A673 (cell line): ENCODE data around the gene CAPG. TPM values are rescaled to one million over a fixed set of nuclear protein-coding genes. Genes with fewer than 3 reads are reported as not detected.

Experiments used
- BruUV-seq: library from RNA; stranded (reverse); fragments of 400-500 nt; replicated peaks from 2 replicates; lab custom pipeline; 2021; lab: Mats Ljungman, UMichigan
- CTCF ChIA-PET: fragments of 300-600 bp; sonication (Branson Sonifier 250); formaldehyde crosslinking; loops from one replicate; lab custom pipeline; 2022; ENCODE audit warnings: antibody characterized with exemption; lab: Charles Lee
- POLR2A ChIA-PET: fragments of 300-600 bp; sonication (Branson Sonifier 250); formaldehyde crosslinking; loops from one replicate; lab custom pipeline; 2022; ENCODE audit warnings: antibody characterized with exemption; ENCODE audit not compliant: low non-redundant PET; lab: Charles Lee
- DNase-seq: peaks from one replicate; pipeline ENCODE4 v3.0.0-alpha.2; 2015; ENCODE audit warnings: low spot score
- H3K27ac ChIP-seq: fragments of 200-600 bp; sonication (generic); 2 replicates; pipeline ENCODE4 v1.5.1; 2016; ENCODE audit warnings: mixed run types, low read depth, mild to moderate bottlenecking, mixed read lengths, antibody characterized with exemption, low read length; ENCODE audit not compliant: poor library complexity, severe bottlenecking
- H3K27me3 ChIP-seq: fragments of 200-600 bp; sonication (generic); replicated peaks from 2 replicates; pipeline ENCODE4 v1.6.1; 2017; ENCODE audit warnings: mixed run types, low read depth, mild to moderate bottlenecking, mixed read lengths, antibody characterized with exemption, low read length; ENCODE audit not compliant: insufficient read depth, poor library complexity
- H3K36me3 ChIP-seq: fragments of 200-600 bp; sonication (generic); 2 replicates; pipeline ENCODE4 v1.6.1; 2016; ENCODE audit warnings: mixed run types, mild to moderate bottlenecking, mixed read lengths, antibody characterized with exemption, low read length; ENCODE audit not compliant: insufficient read depth, poor library complexity, severe bottlenecking
- H3K4me1 ChIP-seq: fragments of 200-600 bp; sonication (generic); 2 replicates; pipeline ENCODE4 v1.6.1; 2017; ENCODE audit warnings: mixed run types, mild to moderate bottlenecking, mixed read lengths, antibody characterized with exemption, low read length; ENCODE audit not compliant: insufficient read depth, poor library complexity, severe bottlenecking
- H3K4me3 ChIP-seq: fragments of 200-600 bp; sonication (generic); 2 replicates; pipeline ENCODE4 v1.5.1; 2016; ENCODE audit warnings: low read depth, mixed run types, mild to moderate bottlenecking, mixed read lengths, low read length; ENCODE audit not compliant: poor library complexity, severe bottlenecking
- H3K9me3 ChIP-seq: fragments of 200-600 bp; sonication (generic); 2 replicates; pipeline ENCODE4 v1.6.1; 2016; ENCODE audit warnings: mixed run types, low read depth, mild to moderate bottlenecking, mixed read lengths, antibody characterized with exemption, low read length; ENCODE audit not compliant: poor library complexity, severe bottlenecking
- CTCF ChIP-seq: fragments of 300-800, 200-600 bp; sonication (generic); conservative IDR thresholded peaks from 2 replicates; pipeline ENCODE4 v1.5.1; 2017; ENCODE audit warnings: low read depth, mild to moderate bottlenecking, antibody characterized with exemption, low read length, moderate library complexity, mixed read lengths
- EZH2 ChIP-seq: fragments of 200-600 bp; sonication (generic); IDR thresholded peaks from 2 replicates; pipeline ENCODE4 v1.6.1; 2017; ENCODE audit warnings: borderline replicate concordance, low read depth, mild to moderate bottlenecking, mixed read lengths, antibody characterized with exemption, low read length; ENCODE audit not compliant: poor library complexity, severe bottlenecking
- intact Hi-C: fragments of 100-400 bp; cut with micrococcal nuclease; formaldehyde crosslinking; loops from one replicate; pipeline ENCODE4 v1.10.0; 2022; ENCODE audit not compliant: unreplicated experiment
- total RNA-seq: library from RNA; stranded (reverse); gene quantifications from 2 replicates; pipeline ENCODE4 v1.2.3, GENCODE V29; 2021

CAPG gene
- total RNA-seq, 1 experiment from 2014 or later: 156 TPM

DNA sequence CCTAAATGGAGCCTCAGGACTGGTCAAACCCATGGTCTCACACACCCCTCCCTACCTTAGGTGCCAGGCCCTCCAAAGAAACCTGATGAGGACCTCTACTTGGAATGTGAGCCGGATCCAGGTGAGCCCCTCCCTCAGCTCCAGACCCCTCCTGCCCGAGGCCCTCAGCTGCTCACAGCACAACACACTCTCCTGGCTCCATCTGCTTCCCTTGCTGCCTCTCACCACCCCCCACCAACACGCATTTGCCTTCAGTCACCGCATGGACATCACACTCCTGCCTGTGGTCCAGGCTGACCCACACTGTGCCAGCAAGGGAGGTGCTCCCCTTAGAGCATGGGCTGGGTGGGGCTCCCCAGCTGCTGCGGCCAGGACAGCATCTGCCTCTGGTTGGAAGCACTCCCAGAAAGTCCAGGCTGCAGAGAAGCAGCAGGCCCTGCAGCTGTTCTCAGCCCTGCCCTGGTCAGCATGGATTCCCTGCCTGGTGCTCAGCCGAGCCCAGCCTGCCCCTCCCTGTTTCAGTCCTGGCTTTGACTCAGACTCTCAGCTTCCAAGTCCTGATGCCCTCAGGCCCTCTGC lies 23.4 kb upstream of the CAPG start:
- CTCF ChIA-PET: no interaction called here
- H3K9me3 ChIP-seq: no peaks in the 10 kb centered on the region
- intact Hi-C loops: no loop called here
- peaks cover 21% of the 10 kb centered on the region for H3K4me1 ChIP-seq
- DNase-seq: no peak
- no peaks in the 10 kb centered on the region for H3K36me3 ChIP-seq
- no peak overlapping the region for H3K4me3 ChIP-seq
- TF ChIP-seq CTCF (no peak), EZH2 (no peak)
- POLR2A ChIA-PET: interaction anchor here (0.7 kb wide), 1 partner anchor 111 kb away, joined by 3 read pairs; no protein-coding TSS in a partner anchor
- H3K27ac ChIP-seq: no peak overlapping the region
- BruUV-seq: no TSS peak
- no peaks in the 10 kb centered on the region for H3K27me3 ChIP-seq

GRCh38 chr2:85431570-85432205 lies 21.5 kb upstream of the CAPG start:
- H3K36me3 ChIP-seq: no peaks in the 10 kb centered on the region
- no peaks in the 10 kb centered on the region for H3K27me3 ChIP-seq
- H3K27ac ChIP-seq: no peak overlapping the region
- intact Hi-C loops: no loop called here
- no peak overlapping the region for H3K4me3 ChIP-seq
- TF ChIP-seq CTCF: no peak
- no peak for TF ChIP-seq EZH2
- POLR2A ChIA-PET: interaction anchor here (1.1 kb wide), 1 partner anchor 69 kb away, joined by 5 read pairs; no protein-coding TSS in a partner anchor
- BruUV-seq: no TSS peak
- H3K4me1 ChIP-seq: peaks cover 3% of the 10 kb centered on the region
- no peak for DNase-seq
- no peaks in the 10 kb centered on the region for H3K9me3 ChIP-seq
- CTCF ChIA-PET: no interaction called here

DNA sequence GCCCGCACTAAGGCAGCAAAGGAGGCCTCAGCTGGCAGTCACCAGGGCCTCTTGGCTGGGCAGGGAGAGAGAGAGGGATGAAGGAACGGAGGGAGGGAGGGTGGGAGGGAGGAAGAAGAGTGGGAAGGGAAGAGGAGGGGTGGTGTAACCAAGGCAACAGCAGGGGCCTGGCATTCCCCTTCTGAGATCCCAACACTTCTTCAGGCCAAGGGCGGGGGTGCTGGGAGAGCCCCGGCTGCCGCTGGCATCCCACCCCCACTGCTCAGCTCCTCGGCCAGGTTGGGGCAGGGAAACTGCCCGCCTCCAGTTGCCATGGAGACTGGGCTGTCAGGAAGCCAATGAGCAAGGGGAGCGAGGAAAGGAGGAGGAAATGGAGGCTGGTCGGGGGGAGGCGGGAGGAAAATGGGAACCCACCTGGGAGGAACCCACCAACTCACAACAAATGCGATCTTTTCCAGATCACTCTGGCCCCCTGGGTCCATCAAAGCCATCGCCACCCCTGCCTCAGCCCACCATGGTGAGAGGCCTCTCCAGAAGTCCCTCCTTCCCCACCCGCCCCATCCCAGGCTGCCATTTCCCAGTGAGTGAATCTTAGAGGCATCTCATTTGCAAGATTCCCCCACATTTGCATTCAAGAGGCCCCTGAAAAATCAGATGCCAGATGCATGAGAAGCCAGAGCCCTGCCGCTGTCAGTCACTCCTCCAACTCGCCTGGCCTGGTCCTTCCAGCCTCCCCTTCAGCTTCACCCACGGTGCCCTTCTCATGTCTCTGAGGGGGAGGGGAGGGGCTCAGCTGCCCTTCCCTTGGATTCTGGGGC lies 20.8 kb upstream of the CAPG start:
- BruUV-seq: no TSS peak
- POLR2A ChIA-PET: interaction anchor here (0.7 to 1.1 kb wide), 2 partner anchors 66 to 70 kb away, joined by 3 to 5 read pairs; no protein-coding TSS in a partner anchor
- Histone ChIP-seq H3K36me3 (no peaks in the 10 kb centered on the region), H3K4me1 (no peaks in the 10 kb centered on the region), H3K9me3 (no peaks in the 10 kb centered on the region), H3K27ac (no peak overlapping the region), H3K27me3 (no peaks in the 10 kb centered on the region), H3K4me3 (no peak overlapping the region)
- no peak for TF ChIP-seq CTCF
- TF ChIP-seq EZH2: no peak
- CTCF ChIA-PET: no interaction called here
- intact Hi-C loops: no loop called here
- DNase-seq: no peak
